Measurements from ENCODE around the gene TLE1. TPM values are rescaled to one million over a fixed set of nuclear protein-coding genes. Genes with fewer than 3 reads are reported as not detected.
"Not testable (repeated sequence)": the region's sequence is repeated elsewhere in the genome, so short reads cannot be mapped to it uniquely, and the experiment has no call there.

Gene TLE1
- total RNA-seq, 4 donors from 2014 or later = 43.6 to 86.2 (median 68.2) TPM

DNA sequence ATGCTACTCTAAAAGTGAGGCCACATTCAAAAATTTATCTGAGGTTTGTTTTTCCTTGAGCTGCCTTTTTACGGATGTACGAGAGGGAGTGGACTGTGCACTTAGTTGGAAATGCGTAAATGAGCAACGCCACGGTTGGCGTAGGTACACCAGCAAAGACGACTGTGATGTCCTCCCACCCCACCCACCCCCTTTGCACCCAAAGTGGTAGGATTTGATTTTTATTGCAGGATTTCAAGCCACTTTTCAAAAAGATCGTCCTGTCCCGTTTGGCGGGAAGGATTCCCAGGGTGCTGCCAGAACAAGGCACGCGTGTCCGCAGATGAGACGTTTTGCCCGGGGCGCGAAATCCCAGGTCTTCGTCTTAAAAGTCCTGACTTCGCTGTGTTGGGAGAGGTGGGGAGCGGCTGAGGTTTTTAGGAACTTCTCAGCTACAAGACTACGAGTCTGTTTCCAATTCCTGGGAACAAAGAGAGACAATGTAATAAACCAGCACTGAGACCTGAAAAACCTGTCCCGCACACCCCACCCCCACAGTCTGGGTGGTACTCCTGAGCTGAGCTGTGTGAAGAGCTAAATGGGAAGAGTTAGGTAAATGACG, 1.0 kb upstream of the TLE1 start:
- H3K4me1 ChIP-seq = peaks cover 0 to 39% (median under 1%) of the 10 kb centered on the region in 3 donors
- no peak for TF ChIP-seq CTCF (IDR thresholded peaks at IDR 0.05)
- TF ChIP-seq EP300 (IDR thresholded peaks at IDR 0.05) = no peak
- no peak for TF ChIP-seq POLR2A (IDR thresholded peaks at IDR 0.05)
- TF ChIP-seq POLR2AphosphoS5 (IDR thresholded peaks at IDR 0.05) = no peak
- ATAC-seq = no peak
- peak overlapping the region; percentile 45 to 98 (median 94) for H3K27ac ChIP-seq
- H3K27me3 ChIP-seq = no peaks in the 10 kb centered on the region
- WGBS, 2 donors (ENCODE audit: low coverage in 1 of 2) = 6 to 12% methylated on average over 17 to 21 of the region's 23 CpGs
- H3K36me3 ChIP-seq = peaks cover 0 to 1% of the 10 kb centered on the region in 2 donors
- H3K9me3 ChIP-seq = no peaks in the 10 kb centered on the region
- peak overlapping the region; percentile 51 to 73 for H3K4me3 ChIP-seq

DNA sequence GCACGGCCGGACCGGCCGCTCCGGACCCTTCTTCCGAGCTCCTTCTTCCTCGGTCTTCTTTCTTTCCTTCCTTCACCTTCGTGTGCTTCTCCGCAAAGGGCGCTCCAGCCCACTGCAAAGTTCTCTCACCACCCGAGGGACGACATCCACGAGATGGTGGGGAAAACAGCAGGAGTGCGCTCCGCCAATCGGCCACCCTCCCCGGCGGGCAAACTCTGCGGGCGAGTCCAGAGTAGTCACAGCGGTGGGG, 329 bp downstream of the TLE1 start:
- peaks cover 0 to 10% of the 10 kb centered on the region in 2 donors for H3K36me3 ChIP-seq
- H3K27me3 ChIP-seq, H3K9me3 ChIP-seq: not testable (repeated sequence)
- peak overlapping the region; percentile 80 to 98 (median 94) for H3K27ac ChIP-seq
- ATAC-seq = peak; percentile 7
- H3K4me3 ChIP-seq = peak overlapping the region; percentile 70 to 73
- no CpG with 5 or more reads among the region's 21 CpGs for WGBS, 2 donors (ENCODE audit: low coverage in 1 of 2)
- peaks cover 0 to 42% (median 8%) of the 10 kb centered on the region in 3 donors for H3K4me1 ChIP-seq

DNA sequence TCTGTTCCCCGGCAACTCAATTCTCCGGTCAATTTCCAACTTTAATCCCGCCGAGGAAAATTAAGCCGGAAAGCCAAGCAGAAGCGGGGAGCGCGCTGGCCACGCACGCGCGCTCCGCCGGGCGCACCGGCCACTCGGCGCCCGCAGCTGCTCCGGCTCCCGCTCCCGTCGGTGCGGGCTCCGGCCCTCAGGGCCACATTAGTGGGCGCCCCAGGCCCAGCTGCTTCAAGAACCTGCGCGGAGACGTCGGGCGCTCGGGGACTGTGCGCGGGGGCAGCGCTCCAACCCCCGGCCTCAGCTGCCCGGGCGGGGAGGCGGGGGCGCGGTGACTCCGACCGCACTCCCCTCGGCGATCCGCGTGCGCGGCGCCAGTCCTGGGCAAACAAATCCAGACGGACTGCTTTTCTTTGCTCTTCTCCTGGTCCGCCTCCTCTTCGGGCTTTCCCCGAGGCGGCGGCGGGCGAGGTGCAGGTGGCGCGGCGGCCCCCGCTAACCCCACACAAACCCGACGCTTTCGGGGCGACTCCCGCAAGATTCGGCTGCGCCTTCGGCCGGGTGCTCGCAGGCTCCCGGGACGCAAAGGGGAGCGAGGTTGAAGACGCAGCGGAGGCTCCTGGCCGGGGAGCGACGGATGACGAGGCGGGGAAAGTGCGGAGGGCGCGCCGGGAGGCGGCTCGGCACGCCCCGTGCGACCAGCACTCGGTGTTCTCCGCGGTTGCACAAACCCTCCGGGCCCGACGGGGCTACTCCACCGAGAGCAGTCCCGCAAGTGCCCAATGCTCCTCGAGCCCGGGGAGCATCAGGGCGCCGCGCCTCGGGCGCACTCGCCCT, 870 bp downstream of the TLE1 start:
- ATAC-seq = peak; percentile 38
- H3K9me3 ChIP-seq, H3K27me3 ChIP-seq: not testable (repeated sequence)
- Histone ChIP-seq H3K4me1 (peaks cover 0 to 43% (median 11%) of the 10 kb centered on the region in 3 donors), H3K36me3 (peaks cover 0 to 10% of the 10 kb centered on the region in 2 donors), H3K27ac (peak overlapping the region; percentile 80 to 98 (median 94)), H3K4me3 (peak overlapping the region; percentile 70 to 73)
- 0% methylated on average over 1 to 10 of the region's 107 CpGs for WGBS, 2 donors (ENCODE audit: low coverage in 1 of 2)
- peak; percentile 58 for TF ChIP-seq POLR2AphosphoS5 (IDR thresholded peaks at IDR 0.05)
- peak; percentile 37 to 42 for TF ChIP-seq POLR2A (IDR thresholded peaks at IDR 0.05)

GRCh38 chr9:81687521-81688261, 1.7 kb downstream of the TLE1 start:
- Histone ChIP-seq H3K36me3 (peaks cover 0 to 10% of the 10 kb centered on the region in 2 donors), H3K9me3 (no peaks in the 10 kb centered on the region), H3K27ac (peak overlapping the region; percentile 80 to 98 (median 94)), H3K4me3 (peak overlapping the region; percentile 70 to 73), H3K4me1 (peaks cover 0 to 51% (median 18%) of the 10 kb centered on the region in 3 donors), H3K27me3 (no peaks in the 10 kb centered on the region)
- WGBS, 2 donors (ENCODE audit: low coverage in 1 of 2) = 0% methylated on average over 3 to 11 of the region's 51 CpGs
- ATAC-seq = no peak
- TF ChIP-seq EP300 (IDR thresholded peaks at IDR 0.05) = no peak

GRCh38 chr9:81686614-81687520, 2.5 kb downstream of the TLE1 start:
- TF ChIP-seq CTCF (IDR thresholded peaks at IDR 0.05) = peak; percentile 67 to 89 (median 78)
- TF ChIP-seq POLR2A (IDR thresholded peaks at IDR 0.05) = peak in 1 of 2 donors; percentile 32
- TF ChIP-seq POLR2AphosphoS5 (IDR thresholded peaks at IDR 0.05) = no peak
- TF ChIP-seq EP300 (IDR thresholded peaks at IDR 0.05) = no peak
- H3K9me3 ChIP-seq = no peaks in the 10 kb centered on the region
- H3K36me3 ChIP-seq = peaks cover 0 to 16% of the 10 kb centered on the region in 2 donors
- peak overlapping the region; percentile 70 to 73 for H3K4me3 ChIP-seq
- 6 to 9% methylated on average over 14 to 19 of the region's 36 CpGs for WGBS, 2 donors (ENCODE audit: low coverage in 1 of 2)
- H3K4me1 ChIP-seq = peaks cover 0 to 59% (median 22%) of the 10 kb centered on the region in 3 donors
- no peak for ATAC-seq
- H3K27me3 ChIP-seq = no peaks in the 10 kb centered on the region
- peak overlapping the region; percentile 80 to 98 (median 94) for H3K27ac ChIP-seq

Data from gastroesophageal sphincter (tissue), 4 donors.